NCI-H146 (cell line): ENCODE measurements around the gene MBNL2.
"Not testable (repeated sequence)": the region's sequence is repeated elsewhere in the genome, so short reads cannot be mapped to it uniquely, and the experiment has no call there.

ENCODE experiments used
- DNase-seq: peaks from one replicate; lab custom pipeline; 2025; lab: John Stamatoyannopoulos, UW

Gene MBNL2, protein sequence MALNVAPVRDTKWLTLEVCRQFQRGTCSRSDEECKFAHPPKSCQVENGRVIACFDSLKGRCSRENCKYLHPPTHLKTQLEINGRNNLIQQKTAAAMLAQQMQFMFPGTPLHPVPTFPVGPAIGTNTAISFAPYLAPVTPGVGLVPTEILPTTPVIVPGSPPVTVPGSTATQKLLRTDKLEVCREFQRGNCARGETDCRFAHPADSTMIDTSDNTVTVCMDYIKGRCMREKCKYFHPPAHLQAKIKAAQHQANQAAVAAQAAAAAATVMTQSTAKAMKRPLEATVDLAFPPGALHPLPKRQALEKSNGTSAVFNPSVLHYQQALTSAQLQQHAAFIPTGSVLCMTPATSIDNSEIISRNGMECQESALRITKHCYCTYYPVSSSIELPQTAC

DNA sequence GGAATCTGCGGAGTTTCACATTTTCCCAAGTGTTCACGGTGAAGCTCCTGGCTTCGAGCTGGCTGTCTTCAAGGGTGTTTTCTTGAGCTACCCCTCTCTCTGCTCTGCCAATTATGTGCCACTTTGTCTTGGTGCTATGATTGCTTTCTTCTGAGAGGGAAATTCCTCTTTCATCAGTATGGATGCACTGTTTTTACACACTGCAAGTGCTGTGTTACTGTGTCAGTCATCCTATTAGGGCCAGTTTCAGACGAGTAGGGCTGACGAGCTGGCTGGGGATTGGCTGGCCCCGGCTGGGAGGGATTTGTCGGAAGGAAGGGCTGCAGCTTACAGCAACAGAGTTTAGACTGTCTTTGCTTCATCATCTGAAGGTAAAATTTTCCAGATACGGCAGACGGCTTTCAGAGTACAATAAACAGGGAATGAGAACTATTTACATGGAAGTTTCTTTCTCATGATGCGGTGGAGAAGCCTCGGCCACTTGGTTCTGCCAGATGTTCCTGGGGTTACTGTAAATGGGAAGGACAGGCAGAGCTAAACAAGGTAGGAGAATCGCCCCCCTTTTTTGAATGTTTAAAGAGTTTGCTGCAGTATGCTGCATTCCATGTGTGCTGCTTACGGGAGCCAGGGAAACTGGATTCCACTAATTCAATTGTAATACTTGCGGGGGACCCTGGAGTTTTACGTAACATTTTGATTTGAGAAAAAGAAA, at the start of gene MBNL2:
Gene MBNL2 (plus strand): TSS at position 345 of the 712 bp plus-strand sequence. CDS start 53,903 bp downstream, outside the sequence.
- DNase-seq, result peak; percentile 59

GRCh38 chr13:97174638-97175037, 47.5 kb upstream of the MBNL2 start:
- DNase-seq, result no peak

- DNase-seq, result no peak
These were observed 47.1 kb upstream of the MBNL2 start for GRCh38 chr13:97175041-97175440.

GRCh38 chr13:97179501-97179900, 42.6 kb upstream of the MBNL2 start:
- no peak for DNase-seq

DNA sequence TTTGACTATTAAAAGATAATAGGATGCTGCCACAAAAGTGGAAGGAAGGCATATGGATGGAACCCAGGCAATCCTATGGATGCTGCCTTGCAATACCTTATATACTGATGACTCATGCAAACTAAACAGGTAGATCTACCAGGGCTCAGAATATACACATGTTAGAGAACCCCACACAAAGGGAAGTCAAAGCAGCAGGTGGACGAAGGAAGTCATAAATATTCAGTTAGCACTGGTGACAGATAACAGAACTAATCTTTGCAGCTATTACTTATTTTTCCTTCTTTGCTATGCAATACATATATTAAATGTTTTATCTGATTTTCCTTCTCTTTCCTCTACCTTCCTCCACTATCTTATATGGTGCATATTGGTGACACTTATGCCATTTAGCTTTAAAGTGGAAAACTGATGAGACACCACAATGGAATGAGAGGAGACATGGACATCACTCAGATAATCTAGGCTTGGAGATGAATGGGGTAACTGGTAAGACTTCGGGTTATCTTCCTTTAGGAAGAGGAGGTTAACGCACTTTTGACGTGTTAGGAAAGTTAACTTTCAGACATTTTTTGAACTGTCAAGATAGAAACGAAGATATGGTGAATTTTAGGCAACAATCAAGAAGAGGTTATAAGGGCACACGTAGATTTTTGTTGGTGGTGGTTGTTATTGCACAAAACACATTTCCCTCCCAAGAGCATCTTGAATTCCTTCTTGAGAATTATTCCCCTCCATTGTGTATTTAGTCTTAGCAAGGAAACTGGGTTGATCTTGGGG, 39.8 kb upstream of the MBNL2 start:
- no peak for DNase-seq

- no peak for DNase-seq
These were observed 36.8 kb upstream of the MBNL2 start for GRCh38 chr13:97185291-97185690.

DNA sequence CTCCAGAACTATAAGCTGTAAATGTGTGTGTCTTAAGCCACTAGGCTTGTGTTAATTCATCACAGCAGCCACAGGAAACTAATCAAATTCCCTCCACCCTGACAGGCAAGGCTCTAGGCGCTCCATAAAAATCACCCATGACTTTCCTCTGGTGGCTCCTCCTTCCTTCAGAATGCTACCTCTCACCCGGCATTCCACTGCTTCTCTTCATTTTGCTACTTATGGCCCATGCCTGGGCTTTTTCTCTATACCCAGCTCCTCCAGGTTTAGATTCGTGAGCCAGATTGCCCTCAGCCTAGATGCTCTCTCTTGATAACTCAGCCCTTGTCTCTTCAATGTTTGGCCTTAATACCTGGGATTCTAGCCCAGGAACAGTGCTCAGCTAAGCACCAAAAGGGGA, 36.4 kb upstream of the MBNL2 start:
- DNase-seq, result no peak

DNA sequence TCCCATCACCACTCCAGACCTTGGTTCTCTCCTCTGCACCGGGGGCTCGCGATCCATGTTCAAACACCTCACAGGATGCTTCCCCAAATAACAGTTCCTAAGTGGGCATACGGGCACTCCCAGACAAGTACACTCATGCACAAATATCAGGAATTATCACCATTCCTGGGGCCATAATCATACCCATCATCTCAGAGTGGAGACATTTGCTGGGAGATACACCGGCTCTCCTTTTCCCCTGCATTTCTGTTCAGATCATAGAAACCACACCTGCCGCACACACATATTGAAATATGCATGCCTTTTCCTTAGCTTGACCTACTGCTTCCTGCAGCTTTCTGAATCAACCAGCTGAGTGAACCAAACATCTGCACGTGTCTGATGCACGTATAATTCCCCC, 33.9 kb upstream of the MBNL2 start:
- no peak for DNase-seq

DNA sequence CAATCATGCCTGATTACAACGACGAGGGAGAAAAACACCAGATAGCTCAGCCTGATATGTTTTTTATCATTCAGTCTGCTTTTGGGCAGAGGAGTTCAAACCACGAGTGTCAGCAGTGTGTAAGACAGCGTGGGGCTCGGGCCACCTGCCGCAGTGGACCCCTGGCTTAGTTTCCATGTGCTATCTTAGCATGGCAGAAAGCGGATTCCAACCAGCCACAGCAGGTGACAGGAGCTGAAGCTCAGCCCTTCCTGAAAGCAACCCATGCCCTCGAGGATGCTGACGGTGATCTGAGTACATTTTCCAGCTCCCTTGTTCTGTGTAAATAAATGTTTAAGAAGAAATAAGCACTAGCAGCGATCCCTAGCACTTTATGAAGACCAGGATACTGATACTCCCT, 32.2 kb upstream of the MBNL2 start:
- peak; percentile 45 for DNase-seq

DNA sequence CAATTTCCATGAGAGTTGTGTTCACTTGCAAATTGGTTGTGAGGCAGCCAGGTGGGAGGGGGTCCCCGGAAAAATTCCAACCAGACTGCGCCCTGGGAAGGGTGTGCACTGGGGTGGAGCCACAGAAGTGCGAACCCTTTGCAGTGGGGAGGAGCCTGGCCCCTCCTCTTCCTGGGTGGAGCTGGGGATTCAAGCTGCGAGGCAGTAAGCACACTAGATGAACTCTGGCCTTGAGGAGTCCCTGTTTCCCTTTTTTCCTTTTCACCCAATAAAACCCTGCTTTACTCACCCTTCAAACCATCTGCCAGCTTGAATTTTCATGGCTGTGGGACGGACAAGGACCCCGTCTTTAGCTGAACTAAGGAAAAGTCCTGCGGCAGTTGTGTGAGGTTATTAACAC, 31.0 kb upstream of the MBNL2 start:
- no peak for DNase-seq

DNA sequence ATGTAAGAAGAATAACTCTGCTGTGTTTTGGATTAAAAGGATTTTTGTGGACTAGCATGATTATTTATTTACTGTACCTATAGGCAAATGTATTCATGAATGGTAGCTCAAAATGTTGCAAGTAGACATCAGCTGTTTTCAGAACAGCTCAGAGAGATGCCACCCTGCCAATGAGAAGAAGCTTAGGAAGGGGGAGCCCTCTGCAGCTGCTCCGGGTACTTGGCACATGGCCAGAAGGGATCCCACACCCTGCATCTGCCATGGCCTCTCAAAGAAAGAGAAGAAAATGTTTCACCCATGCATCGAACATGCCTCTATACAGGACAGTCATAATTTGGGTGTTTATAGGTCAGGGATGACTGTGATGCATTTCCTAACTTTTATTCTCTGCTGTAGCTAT, 30.5 kb upstream of the MBNL2 start:
- DNase-seq, result no peak

DNA sequence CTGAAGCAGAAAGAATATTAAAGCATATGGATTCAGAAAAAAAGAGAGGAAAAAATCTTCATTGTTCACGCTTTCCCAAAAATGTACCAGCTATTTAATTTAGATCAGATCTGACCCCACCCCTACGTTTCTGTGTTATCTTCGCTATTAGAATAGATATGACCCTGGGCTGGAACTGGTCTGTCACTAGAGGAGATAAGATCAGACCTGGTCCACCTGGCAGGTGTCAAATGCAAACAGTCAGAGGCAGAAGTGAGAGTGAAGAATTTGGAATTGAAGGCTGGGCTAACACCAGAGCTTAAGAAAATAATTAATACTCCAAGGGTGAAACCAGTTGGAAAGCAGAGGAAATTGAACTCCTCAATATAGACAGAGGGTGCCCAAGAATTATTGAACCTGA, 30.0 kb upstream of the MBNL2 start:
- DNase-seq, result peak; percentile 20

GRCh38 chr13:97193577-97193976, 28.6 kb upstream of the MBNL2 start:
- DNase-seq, result no peak

DNA sequence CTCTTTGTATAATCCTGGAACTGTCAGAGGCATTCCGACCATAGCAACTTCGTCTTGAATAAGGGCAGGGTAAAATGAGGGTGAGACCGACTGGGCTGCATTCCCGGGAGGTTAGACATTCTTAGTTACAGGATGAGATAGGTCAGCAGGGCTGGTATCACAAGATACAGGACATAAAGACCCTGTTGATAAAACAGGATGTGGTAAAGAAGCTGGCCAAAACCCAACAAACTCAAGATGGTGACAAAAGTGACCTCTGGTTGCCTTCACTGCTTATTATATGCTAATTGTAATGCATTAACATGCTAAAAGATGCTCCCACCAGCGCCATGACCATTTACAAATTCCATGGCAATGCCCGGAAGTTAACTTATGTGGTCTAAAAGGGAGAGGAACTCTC, 27.7 kb upstream of the MBNL2 start:
- no peak for DNase-seq

- DNase-seq, result no peak
These were observed 25.8 kb upstream of the MBNL2 start for GRCh38 chr13:97196340-97196739.

DNA sequence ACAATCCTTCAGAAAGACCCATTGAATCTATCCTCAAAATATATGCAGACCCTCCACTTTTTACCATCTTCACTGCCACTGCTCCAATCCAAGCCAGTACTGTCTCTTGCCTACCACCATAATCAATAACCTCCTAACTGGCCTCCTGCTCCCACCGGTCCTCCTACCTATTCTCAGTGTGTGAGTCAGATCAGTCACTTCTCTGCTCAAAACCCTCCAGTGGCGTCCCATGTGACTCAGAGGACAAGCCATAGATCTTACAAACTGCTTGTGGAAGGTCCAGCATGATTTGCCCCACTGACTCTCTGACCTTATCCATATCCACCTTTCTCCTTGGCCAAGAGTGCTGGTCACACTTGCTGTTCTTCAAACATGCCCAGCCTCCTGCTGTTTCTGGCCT, 23.4 kb upstream of the MBNL2 start:
- no peak for DNase-seq

- DNase-seq, result no peak
These were observed 22.7 kb upstream of the MBNL2 start for GRCh38 chr13:97199451-97199850.

DNA sequence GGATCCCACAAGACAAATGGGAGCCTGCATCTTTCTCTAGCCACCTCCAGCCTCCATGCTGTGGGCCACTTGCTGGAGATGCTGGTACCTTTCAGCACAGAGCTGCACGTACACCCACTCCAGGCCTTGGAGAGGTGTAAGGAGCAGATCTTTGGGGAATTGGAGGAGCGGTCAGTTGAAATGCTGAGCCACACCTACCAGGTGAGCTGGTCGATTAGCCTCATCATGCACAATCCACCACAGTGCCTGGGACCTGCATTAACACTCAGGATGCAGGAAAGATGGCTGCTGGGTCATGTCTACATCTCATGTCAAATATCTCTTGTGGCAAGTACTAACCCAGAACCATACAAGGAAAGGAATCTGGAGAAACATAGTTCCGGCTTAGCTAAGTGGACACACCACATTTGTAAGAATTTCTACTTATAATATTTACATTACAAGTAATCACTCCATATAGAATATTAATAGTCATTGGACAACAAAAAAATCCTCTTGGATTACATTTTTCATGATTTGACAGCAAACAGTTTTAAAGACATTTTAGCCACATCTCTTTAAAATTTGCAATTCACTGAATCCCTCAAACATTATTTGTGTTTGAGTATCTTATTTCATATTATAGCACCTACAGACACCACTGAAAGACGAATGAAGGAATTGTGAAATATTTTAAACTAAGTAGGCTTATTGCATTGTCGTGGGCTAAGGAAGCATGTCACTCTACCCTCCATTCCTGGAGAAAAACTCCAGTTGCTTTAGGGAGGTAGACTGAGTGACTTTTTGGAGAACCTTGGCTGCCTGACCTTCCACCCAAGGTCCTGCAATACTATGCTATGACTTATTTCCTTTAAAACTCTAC, 21.8 kb upstream of the MBNL2 start:
- no peak for DNase-seq

- no peak for DNase-seq
These were observed 19.4 kb upstream of the MBNL2 start for GRCh38 chr13:97202761-97203160.

GRCh38 chr13:97205465-97205864, 16.7 kb upstream of the MBNL2 start:
- DNase-seq, result no peak

DNA sequence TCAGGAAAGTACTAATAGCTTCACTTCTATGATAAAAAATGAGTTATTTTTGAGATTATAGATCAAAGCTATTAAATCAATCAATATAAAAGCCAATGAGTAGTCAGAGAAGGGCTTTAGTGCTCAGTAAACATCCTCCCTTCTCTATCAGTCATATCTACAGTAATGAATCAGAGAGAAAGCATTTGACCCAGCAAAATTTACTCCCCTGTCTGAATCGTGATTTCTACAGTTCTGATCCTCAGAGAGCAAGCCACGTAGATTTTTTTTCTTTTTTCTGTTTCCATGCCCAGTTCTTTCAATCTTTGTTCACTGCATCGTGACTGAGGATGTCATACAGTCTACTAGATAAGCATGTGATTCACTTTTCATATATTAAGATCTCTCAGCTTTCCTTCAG, 16.2 kb upstream of the MBNL2 start:
- DNase-seq, result no peak

GRCh38 chr13:97207252-97207651, 14.9 kb upstream of the MBNL2 start:
- DNase-seq, result not testable (repeated sequence)
